PC-9 (cell line): Measurements from ENCODE around the gene ELAC1. TPM values are rescaled to one million over a fixed set of nuclear protein-coding genes. Genes with fewer than 3 reads are reported as not detected.
"Not testable (repeated sequence)": the region's sequence is repeated elsewhere in the genome, so short reads cannot be mapped to it uniquely, and the experiment has no call there.

Experiments
- BruUV-seq: library from RNA; stranded (reverse); fragments of 400-500 nt; replicated peaks from 2 replicates; lab custom pipeline; 2021; lab: Mats Ljungman, UMichigan
- CTCF ChIA-PET: fragments of 300-600 bp; sonication (Branson Sonifier 250); formaldehyde crosslinking; loops from one replicate; lab custom pipeline; 2022; ENCODE audit warnings: antibody characterized with exemption; lab: Charles Lee
- POLR2A ChIA-PET: fragments of 300-600 bp; sonication (Branson Sonifier 250); formaldehyde crosslinking; loops from one replicate; lab custom pipeline; 2022; ENCODE audit warnings: antibody characterized with exemption; ENCODE audit not compliant: unreplicated experiment; lab: Charles Lee
- DNase-seq, 2 experiments: peaks; one replicate each; pipeline versions ENCODE4 v3.0.0 to v3.0.0-alpha.2; 2015 to 2022; ENCODE audit warnings: mixed read lengths in 1 of 2
- H2AFZ ChIP-seq: fragments of 200-600 bp; sonication (generic); 2 replicates; pipeline ENCODE4 v1.8.1; 2017; ENCODE audit warnings: antibody characterized with exemption
- H3F3A ChIP-seq: fragments of 200-600 bp; sonication (generic); 2 replicates; pipeline ENCODE4 v1.8.1; 2017; ENCODE audit warnings: antibody characterized with exemption, mild to moderate bottlenecking, low read depth; ENCODE audit not compliant: insufficient read depth
- H3K27ac ChIP-seq: fragments of 200-600 bp; sonication (generic); 2 replicates; pipeline ENCODE4 v1.6.1; 2016; ENCODE audit warnings: mixed run types
- H3K27me3 ChIP-seq: fragments of 200-600 bp; sonication (generic); 2 replicates; pipeline ENCODE4 v1.6.1; 2016; ENCODE audit warnings: low read depth, mixed run types; ENCODE audit not compliant: insufficient read depth
- H3K36me3 ChIP-seq: fragments of 200-600 bp; sonication (generic); 2 replicates; pipeline ENCODE4 v1.6.1; 2016; ENCODE audit warnings: low read depth, mixed run types
- H3K4me1 ChIP-seq: fragments of 200-600 bp; sonication (generic); replicated peaks from 2 replicates; pipeline ENCODE4 v1.6.1; 2016; ENCODE audit warnings: mixed run types; ENCODE audit not compliant: insufficient read depth
- H3K4me2 ChIP-seq: fragments of 200-600 bp; sonication (generic); 2 replicates; pipeline ENCODE4 v1.6.1; 2017; ENCODE audit warnings: mixed run types
- H3K4me3 ChIP-seq: fragments of 200-600 bp; sonication (generic); 2 replicates; pipeline ENCODE4 v1.6.1; 2016; ENCODE audit warnings: mixed run types
- H3K79me2 ChIP-seq: fragments of 200-600 bp; sonication (generic); 2 replicates; pipeline ENCODE4 v1.6.1; 2017; ENCODE audit warnings: low read depth, mixed run types
- H3K9me2 ChIP-seq: fragments of 200-600 bp; sonication (generic); 2 replicates; pipeline ENCODE4 v1.8.1; 2017; ENCODE audit warnings: mild to moderate bottlenecking; ENCODE audit not compliant: insufficient read depth
- H3K9me3 ChIP-seq: fragments of 200-600 bp; sonication (generic); 2 replicates; pipeline ENCODE4 v1.8.1; 2016; ENCODE audit warnings: low read depth; ENCODE audit not compliant: insufficient read depth
- H4K20me1 ChIP-seq: fragments of 200-600 bp; sonication (generic); 2 replicates; pipeline ENCODE4 v1.8.1; 2017; ENCODE audit not compliant: insufficient read depth
- EZH2 ChIP-seq: fragments of 200-600 bp; sonication (generic); IDR thresholded peaks from 2 replicates; pipeline ENCODE4 v1.8.0; 2017; ENCODE audit warnings: antibody characterized with exemption, low read depth
- intact Hi-C: fragments of 100-400 bp; cut with micrococcal nuclease; formaldehyde crosslinking; loops from one replicate; pipeline ENCODE4 v1.10.0; 2022; ENCODE audit not compliant: unreplicated experiment
- total RNA-seq: library from RNA; stranded (reverse); gene quantifications from 2 replicates; pipeline ENCODE4 v1.2.3, GENCODE V29; 2021
- TF ChIP-seq, protein P1 (sequence below): fragments of 200-600 bp; sonication (generic); conservative IDR thresholded peaks from 2 replicates; pipeline ENCODE4 v1.6.1; 2017; ENCODE audit warnings: mixed run types, antibody characterized with exemption, mild to moderate bottlenecking, moderate library complexity

ELAC1 gene
- total RNA-seq, 1 experiment from 2014 or later, result 6.0 TPM

DNA sequence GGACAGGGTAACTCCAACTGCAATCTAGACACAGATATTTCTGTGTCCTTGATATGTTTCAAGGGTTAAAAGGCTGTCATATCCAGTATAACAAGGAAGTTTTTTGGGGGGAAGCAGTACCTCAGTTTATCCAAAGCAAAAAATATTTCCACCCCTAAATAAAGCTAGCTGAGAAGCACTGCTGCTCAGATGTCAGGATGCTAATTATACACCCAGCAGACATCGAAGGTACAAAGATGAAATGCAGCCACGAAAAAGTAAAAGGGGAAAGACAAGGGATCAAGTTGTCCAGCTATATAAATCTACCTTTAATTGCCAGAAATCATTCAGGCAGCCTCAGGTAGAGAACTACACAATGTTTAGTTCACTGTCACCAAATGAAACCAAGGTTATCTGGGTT is 26.2 kb downstream of the ELAC1 start:
- no peak overlapping the region for H2AFZ ChIP-seq
- BruUV-seq, result no TSS peak
- TF ChIP-seq, protein P1, sequence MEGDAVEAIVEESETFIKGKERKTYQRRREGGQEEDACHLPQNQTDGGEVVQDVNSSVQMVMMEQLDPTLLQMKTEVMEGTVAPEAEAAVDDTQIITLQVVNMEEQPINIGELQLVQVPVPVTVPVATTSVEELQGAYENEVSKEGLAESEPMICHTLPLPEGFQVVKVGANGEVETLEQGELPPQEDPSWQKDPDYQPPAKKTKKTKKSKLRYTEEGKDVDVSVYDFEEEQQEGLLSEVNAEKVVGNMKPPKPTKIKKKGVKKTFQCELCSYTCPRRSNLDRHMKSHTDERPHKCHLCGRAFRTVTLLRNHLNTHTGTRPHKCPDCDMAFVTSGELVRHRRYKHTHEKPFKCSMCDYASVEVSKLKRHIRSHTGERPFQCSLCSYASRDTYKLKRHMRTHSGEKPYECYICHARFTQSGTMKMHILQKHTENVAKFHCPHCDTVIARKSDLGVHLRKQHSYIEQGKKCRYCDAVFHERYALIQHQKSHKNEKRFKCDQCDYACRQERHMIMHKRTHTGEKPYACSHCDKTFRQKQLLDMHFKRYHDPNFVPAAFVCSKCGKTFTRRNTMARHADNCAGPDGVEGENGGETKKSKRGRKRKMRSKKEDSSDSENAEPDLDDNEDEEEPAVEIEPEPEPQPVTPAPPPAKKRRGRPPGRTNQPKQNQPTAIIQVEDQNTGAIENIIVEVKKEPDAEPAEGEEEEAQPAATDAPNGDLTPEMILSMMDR, result no peak
- TF ChIP-seq EZH2, result no peak
- H3K27ac ChIP-seq, result no peak overlapping the region
- no peaks in the 10 kb centered on the region for H3K27me3 ChIP-seq
- ChIA-PET CTCF (no interaction called here), POLR2A (no interaction called here)
- no peak overlapping the region for H3K4me3 ChIP-seq
- no peaks in the 10 kb centered on the region for H3K36me3 ChIP-seq
- H4K20me1 ChIP-seq, result no peaks in the 10 kb centered on the region
- no peaks in the 10 kb centered on the region for H3K4me1 ChIP-seq
- no peaks in the 10 kb centered on the region for H3K79me2 ChIP-seq
- H3K9me2 ChIP-seq, result no peaks in the 10 kb centered on the region
- no peak overlapping the region for H3K4me2 ChIP-seq
- no peaks in the 10 kb centered on the region; the same call in 1 of the 2 replicates for H3K9me3 ChIP-seq
- no peaks in the 10 kb centered on the region for H3F3A ChIP-seq
- no peak for DNase-seq
- intact Hi-C loops, result no loop called here

DNA sequence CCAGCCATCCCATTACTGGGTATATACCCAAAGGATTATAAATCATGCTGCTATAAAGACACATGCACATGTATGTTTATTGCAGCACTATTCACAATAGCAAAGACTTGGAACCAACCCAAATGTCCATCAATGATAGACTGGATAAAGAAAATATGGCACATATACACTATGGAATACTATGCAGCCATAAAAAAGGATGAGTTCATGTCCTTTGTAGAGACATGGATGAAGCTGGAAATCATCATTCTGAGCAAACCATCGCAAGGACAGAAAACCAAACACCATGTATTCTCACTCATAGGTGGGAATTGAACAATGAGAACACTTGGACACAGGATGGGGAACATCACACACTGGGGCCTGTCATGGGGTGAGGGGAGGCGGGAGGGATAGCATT is 35.3 kb downstream of the ELAC1 start:
- H3K4me1 ChIP-seq, BruUV-seq, H3F3A ChIP-seq, H3K27me3 ChIP-seq, H3K4me3 ChIP-seq, H3K27ac ChIP-seq, POLR2A ChIA-PET, H3K79me2 ChIP-seq, H3K36me3 ChIP-seq, CTCF ChIA-PET, DNase-seq, H3K9me2 ChIP-seq, H3K4me2 ChIP-seq, intact Hi-C loops, H4K20me1 ChIP-seq, H2AFZ ChIP-seq, H3K9me3 ChIP-seq: not testable (repeated sequence)

DNA sequence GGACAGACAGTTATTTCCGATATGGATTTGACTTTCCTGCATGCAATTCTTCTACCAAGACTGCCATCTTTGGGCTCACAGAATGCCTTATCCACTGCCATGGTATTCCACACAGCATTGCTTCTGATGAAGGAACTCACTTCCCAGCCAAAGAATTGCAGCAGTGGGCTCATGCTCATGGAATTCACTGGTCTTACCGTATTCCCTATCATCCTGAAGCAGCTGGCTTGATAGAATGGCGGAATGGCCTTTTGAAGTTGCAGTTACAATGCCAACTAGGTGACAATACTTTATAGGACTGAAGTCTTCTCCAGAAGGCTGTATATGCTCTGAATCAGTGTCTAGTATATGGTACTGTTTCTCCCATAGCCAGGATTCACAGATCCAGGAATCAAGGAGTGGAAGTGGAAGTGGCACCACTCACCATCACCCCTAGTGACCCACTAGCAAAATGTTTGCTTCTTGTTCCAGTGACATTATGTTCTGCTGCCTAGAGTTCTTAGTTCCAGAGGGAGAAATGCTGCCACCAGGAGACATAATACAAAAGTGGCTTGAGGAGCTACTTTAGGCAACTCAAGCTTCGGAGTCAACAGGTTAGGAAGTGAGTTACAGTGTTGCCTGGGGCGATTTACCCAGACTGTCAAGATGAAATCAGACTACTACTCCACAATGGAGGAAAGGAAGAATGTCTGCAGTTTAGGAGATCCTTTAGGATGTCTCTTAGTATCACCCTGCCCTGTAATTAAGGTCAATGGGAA is 38.4 kb downstream of the ELAC1 start:
- Histone ChIP-seq H3K27me3 (no peaks in the 10 kb centered on the region), H2AFZ (no peak overlapping the region), H3K4me1 (no peaks in the 10 kb centered on the region), H3K27ac (no peak overlapping the region), H3K9me3 (no peaks in the 10 kb centered on the region), H4K20me1 (no peaks in the 10 kb centered on the region), H3K4me2 (no peak overlapping the region), H3K36me3 (no peaks in the 10 kb centered on the region), H3K9me2 (no peaks in the 10 kb centered on the region), H3K4me3 (no peak overlapping the region), H3F3A (no peaks in the 10 kb centered on the region), H3K79me2 (no peaks in the 10 kb centered on the region)
- intact Hi-C loops, result no loop called here
- CTCF ChIA-PET, result no interaction called here
- no TSS peak for BruUV-seq
- DNase-seq, result no peak
- POLR2A ChIA-PET, result no interaction called here
- TF ChIP-seq, protein P1, result no peak
- TF ChIP-seq EZH2, result no peak
